Superior temporal gyrus (tissue), 1 donor: ENCODE measurements around the gene ANP32D.
"Not testable (repeated sequence)": the region's sequence is repeated elsewhere in the genome, so short reads cannot be mapped to it uniquely, and the experiment has no call there.

ENCODE experiments used
- DNase-seq: peaks from one replicate; pipeline ENCODE4 v3.0.0-alpha.2; 2016; ENCODE audit errors: extremely low spot score

ANP32D gene

DNA sequence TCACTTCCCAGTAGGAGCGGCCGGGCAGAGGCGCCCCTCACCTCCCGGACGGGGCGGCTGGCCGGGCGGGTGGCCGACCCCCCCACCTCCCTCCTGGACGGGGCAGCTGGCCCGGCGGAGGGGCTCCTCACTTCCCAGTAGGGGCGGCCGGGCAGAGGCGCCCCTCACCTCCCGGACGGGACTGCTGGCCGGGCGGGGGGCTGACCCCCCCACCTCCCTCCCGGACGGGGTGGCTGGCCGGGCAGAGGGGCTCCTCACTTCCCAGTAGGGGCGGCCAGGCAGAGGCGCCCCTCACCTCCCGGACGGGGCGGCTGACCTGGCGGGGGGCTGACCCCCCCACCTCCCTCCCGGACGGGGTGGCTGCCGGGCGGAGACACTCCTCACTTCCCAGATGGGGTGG lies 27.9 kb downstream of the ANP32D start:
- not testable (repeated sequence) for DNase-seq

DNA sequence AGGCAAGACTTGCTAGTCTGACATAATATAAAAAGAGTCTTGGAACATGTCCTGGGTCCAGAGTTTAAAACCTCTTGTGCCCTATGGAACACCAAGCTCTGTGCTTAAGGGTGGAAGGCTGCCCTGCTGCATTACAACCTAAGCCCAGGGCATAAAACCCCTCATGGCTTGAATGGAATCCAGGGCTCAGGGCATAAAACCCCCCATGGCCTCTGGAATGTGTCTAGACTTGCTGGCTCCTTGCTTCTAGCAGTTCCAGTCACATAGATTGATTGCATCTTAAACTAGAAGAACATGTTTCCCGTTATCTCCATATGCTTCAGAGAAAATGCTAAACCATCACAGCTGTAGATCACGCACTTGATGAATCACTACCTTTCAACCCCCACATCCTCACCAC lies 34.5 kb downstream of the ANP32D start:
- not testable (repeated sequence) for DNase-seq

DNA sequence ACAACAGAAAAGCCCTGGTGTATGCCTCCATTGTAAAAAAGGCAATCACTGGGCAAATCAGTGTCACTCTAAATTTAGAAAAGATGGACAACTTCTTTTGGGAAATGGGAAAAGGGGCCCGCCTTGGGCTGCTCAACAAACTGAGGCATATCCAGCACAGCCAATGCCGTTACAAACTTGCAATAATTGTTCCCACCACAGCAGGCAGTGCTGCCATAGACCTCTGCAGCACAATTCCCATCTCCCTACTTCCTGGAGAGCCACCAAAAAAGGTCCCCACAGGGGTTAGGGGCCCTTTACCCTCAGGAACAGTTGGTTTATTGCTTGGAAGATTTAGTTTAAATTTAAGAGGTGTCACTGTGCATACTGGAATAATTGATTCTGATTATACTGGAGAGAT lies 36.6 kb downstream of the ANP32D start:
- DNase-seq, result no peak

DNA sequence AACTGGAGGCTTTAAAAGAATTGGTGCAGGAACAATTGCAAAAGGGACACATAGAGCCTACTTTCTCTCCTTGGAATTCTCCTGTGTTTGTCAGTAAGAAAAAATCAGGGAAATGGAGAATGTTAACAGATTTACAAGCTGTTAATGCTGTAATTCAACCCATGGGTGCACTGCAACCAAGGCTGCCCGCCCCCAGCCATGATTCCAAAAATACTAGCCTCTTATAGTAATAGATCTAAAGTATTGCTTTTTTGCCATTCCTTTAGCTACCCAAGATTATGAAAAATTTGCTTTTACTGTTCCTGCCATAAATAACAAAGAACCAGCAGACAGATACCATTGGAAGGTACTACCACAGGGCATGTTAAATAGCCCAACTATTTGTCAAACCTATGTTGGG lies 37.8 kb downstream of the ANP32D start:
- DNase-seq, result no peak

DNA sequence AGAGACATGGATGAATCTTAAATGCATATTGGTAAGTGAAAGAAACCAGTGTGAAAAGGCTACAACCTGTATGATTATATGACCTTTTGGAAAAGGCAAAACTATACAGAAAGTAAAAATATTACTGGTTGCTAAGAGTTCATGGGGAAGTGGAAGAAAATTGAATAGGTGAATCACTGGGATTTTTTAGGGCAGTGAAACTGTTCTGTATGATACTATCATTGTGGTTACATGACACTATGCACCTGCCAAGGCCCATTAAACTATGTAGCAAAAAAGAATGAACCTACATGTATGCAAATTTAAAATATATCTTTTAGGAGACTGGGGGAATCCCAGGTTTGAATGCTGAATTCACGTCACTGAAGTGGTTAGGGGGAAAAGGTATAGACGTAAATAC lies 40.5 kb downstream of the ANP32D start:
- no peak for DNase-seq

DNA sequence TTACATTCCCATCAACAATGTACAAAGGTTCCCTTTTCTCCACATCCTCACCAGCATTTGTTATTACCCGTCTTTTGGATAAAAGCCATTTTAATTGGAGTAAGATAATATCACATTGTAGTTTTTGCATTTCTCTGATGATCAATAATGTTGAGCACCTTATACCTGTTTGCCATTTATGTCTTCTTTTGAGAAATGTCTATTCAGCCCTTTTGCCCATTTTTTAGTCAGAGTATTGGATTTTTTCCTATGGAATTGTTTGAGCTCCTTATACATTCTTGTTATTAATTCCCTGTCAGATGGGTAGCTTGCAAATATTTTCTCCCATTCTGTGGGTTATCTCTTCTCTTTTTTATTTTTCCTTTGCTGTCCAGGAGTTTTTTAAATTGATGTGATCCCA lies 42.4 kb downstream of the ANP32D start:
- no peak for DNase-seq

DNA sequence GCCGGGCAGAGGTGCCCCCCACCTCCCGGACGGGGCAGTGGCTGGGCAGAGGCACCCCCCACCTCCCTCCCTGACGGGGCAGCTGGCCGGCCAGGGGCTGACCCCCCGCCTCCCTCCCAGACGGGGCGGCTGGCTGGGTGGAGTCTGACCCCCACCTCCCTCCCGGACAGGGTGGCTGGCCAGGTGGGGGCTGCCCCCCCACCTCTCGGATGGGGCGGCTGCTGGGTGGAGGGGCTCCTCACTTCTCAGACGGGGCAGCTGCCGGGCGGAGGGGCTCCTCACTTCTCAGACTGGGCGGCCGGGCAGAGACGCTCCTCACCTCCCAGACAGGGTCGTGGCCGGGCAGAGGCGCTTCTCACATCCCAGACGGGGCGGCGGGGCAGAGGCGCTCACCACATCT lies 48.0 kb downstream of the ANP32D start:
- DNase-seq, result not testable (repeated sequence)
